A549 (cell line): ENCODE measurements around the gene NFYC.

Source experiments
- BHLHE40 ChIP-seq: IDR thresholded peaks from 2 replicates; pipeline ENCODE4 v1.6.1; 2012; ENCODE audit warnings: low read depth, low read length, inconsistent platforms
- CTCF ChIP-seq: fragments of >200 bp; sonication (Bioruptor Twin); formaldehyde crosslinking; IDR thresholded peaks from 3 replicates; pipeline ENCODE4 v1.5.1; 2016
- HDAC2 ChIP-seq: fragments of 200-600 bp; sonication (generic); IDR thresholded peaks from 2 replicates; pipeline ENCODE4 v1.6.1; 2016
- KDM1A ChIP-seq: fragments of 200-600 bp; sonication (generic); IDR thresholded peaks from 2 replicates; pipeline ENCODE4 v1.6.1; 2016; ENCODE audit warnings: low read depth, mild to moderate bottlenecking
- MAFK ChIP-seq: fragments of 450-650 bp; IDR thresholded peaks from 2 replicates; pipeline ENCODE4 v1.6.1; 2014; ENCODE audit not compliant: partially characterized antibody
- NPAS2 ChIP-seq: fragments of 250-450 bp; sonication (Bioruptor Pico); IDR thresholded peaks from 2 replicates; pipeline ENCODE4 v1.8.0; 2022; ENCODE audit warnings: mild to moderate bottlenecking, moderate library complexity, borderline replicate concordance
- NR3C1 ChIP-seq: fragments of >200 bp; sonication (Bioruptor Twin); formaldehyde crosslinking; IDR thresholded peaks from 3 replicates; pipeline ENCODE4 v1.6.1; 2017
- RAD21 ChIP-seq, 2 experiments: fragments of >200 bp in 1 of 2; sonication (Bioruptor Twin) in 1 of 2; formaldehyde crosslinking in 1 of 2; IDR thresholded peaks in 1 of 2; conservative IDR thresholded peaks in 1 of 2; 2 replicates in 1 of 2; 3 replicates in 1 of 2; pipeline ENCODE4 v1.6.1; 2012 to 2018; ENCODE audit warnings: inconsistent platforms in 1 of 2
- TF ChIP-seq, protein P1 (sequence below): fragments of 200-600 bp; sonication (generic); IDR thresholded peaks from 2 replicates; pipeline ENCODE4 v1.6.1; 2016; ENCODE audit warnings: antibody characterized with exemption, mild to moderate bottlenecking, moderate library complexity

GRCh38 chr1:40709802-40710278 lies 18.3 kb downstream of the NFYC start:
- TF ChIP-seq CTCF (no peak), RAD21 (conservative IDR thresholded peaks at IDR 0.05 in 1 of 2, IDR thresholded peaks at IDR 0.05 in 1 of 2) (no peak), NR3C1 (no peak), BHLHE40 (no peak), HDAC2 (no peak), NPAS2 (CRISPR knock-in tag) (no peak), MAFK (no peak), KDM1A (no peak)
- TF ChIP-seq, protein P1, sequence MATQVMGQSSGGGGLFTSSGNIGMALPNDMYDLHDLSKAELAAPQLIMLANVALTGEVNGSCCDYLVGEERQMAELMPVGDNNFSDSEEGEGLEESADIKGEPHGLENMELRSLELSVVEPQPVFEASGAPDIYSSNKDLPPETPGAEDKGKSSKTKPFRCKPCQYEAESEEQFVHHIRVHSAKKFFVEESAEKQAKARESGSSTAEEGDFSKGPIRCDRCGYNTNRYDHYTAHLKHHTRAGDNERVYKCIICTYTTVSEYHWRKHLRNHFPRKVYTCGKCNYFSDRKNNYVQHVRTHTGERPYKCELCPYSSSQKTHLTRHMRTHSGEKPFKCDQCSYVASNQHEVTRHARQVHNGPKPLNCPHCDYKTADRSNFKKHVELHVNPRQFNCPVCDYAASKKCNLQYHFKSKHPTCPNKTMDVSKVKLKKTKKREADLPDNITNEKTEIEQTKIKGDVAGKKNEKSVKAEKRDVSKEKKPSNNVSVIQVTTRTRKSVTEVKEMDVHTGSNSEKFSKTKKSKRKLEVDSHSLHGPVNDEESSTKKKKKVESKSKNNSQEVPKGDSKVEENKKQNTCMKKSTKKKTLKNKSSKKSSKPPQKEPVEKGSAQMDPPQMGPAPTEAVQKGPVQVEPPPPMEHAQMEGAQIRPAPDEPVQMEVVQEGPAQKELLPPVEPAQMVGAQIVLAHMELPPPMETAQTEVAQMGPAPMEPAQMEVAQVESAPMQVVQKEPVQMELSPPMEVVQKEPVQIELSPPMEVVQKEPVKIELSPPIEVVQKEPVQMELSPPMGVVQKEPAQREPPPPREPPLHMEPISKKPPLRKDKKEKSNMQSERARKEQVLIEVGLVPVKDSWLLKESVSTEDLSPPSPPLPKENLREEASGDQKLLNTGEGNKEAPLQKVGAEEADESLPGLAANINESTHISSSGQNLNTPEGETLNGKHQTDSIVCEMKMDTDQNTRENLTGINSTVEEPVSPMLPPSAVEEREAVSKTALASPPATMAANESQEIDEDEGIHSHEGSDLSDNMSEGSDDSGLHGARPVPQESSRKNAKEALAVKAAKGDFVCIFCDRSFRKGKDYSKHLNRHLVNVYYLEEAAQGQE = no peak
